K562 (cell line): Measurements from ENCODE around the gene SIK3.

Source experiments
- ARID2 ChIP-seq: fragments of 450-650 bp; IDR thresholded peaks from 2 replicates; pipeline ENCODE4 v1.6.1; 2017; ENCODE audit warnings: antibody characterized with exemption, mild to moderate bottlenecking
- CTCF ChIP-seq, 3 experiments: IDR thresholded peaks in 2 of 3; conservative IDR thresholded peaks in 1 of 3; 2 replicates each; pipeline ENCODE4 v1.5.1; 2011 to 2012; ENCODE audit warnings: low read length in 3 of 3, mild to moderate bottlenecking in 3 of 3, control low read depth in 2 of 3, improper control_type of control experiment in 1 of 3, inconsistent platforms in 1 of 3, low read depth in 1 of 3, mixed read lengths in 1 of 3, moderate library complexity in 1 of 3; ENCODE audit not compliant: insufficient read depth in 2 of 3
- MAZ ChIP-seq, 2 experiments: fragments of 450-650 bp in 1 of 2; sonication (generic) in 1 of 2; formaldehyde crosslinking; IDR thresholded peaks in 1 of 2; conservative IDR thresholded peaks in 1 of 2; 2 replicates each; pipeline versions ENCODE4 v1.4.0 to v1.5.0; 2020; ENCODE audit warnings: mild to moderate bottlenecking in 1 of 2, missing genetic modification reagents in 1 of 2
- MTA2 ChIP-seq: fragments of 450-650 bp; IDR thresholded peaks from 2 replicates; pipeline ENCODE4 v1.6.1; 2016; ENCODE audit warnings: low read depth
- MTF1 ChIP-seq: fragments of 250-450 bp; sonication (Bioruptor Pico); IDR thresholded peaks from 2 replicates; pipeline ENCODE4 v1.9.0; 2021; ENCODE audit warnings: moderate library complexity, mild to moderate bottlenecking, inconsistent platforms, borderline replicate concordance
- MYNN ChIP-seq, 2 experiments: sonication (generic); formaldehyde crosslinking in 1 of 2; IDR thresholded peaks; 2 replicates each; pipeline versions ENCODE4 v1.5.0 to v1.6.1; 2016 to 2020; ENCODE audit warnings: antibody characterized with exemption in 1 of 2, missing genetic modification reagents in 1 of 2
- OTX1 ChIP-seq: fragments of 450-650 bp; formaldehyde crosslinking; IDR thresholded peaks from 2 replicates; pipeline ENCODE4 v1.4.0; 2022; ENCODE audit warnings: mild to moderate bottlenecking
- PHF20 ChIP-seq: fragments of 450-650 bp; IDR thresholded peaks from 2 replicates; pipeline ENCODE4 v1.6.1; 2018; ENCODE audit not compliant: partially characterized antibody
- POLR2A ChIP-seq: fragments of 450-650 bp; conservative IDR thresholded peaks from 2 replicates; pipeline ENCODE4 v1.6.1; 2016
- TAF1 ChIP-seq: IDR thresholded peaks from 2 replicates; pipeline ENCODE4 v1.6.1; 2011; ENCODE audit warnings: mild to moderate bottlenecking, low read length, moderate library complexity; ENCODE audit not compliant: insufficient read depth, control insufficient read depth, severe bottlenecking; ENCODE audit errors: extremely low read depth
- ZNF274 ChIP-seq: IDR thresholded peaks from 2 replicates; pipeline ENCODE4 v1.6.1; 2011; ENCODE audit warnings: low read depth, mild to moderate bottlenecking, low read length, moderate library complexity, borderline replicate concordance
- ZNF695 ChIP-seq: fragments of 450-650 bp; formaldehyde crosslinking; IDR thresholded peaks from 2 replicates; pipeline ENCODE4 v1.4.0; 2020; ENCODE audit warnings: mild to moderate bottlenecking, moderate library complexity
- TF ChIP-seq, protein P1 (sequence below): fragments of 150-350 bp; IDR thresholded peaks from 2 replicates; pipeline ENCODE4 v1.6.1; 2014; ENCODE audit warnings: low read depth, mild to moderate bottlenecking, low read length, borderline replicate concordance
- TF ChIP-seq, protein P2 (sequence below): sonication (generic); formaldehyde crosslinking; IDR thresholded peaks from 2 replicates; pipeline ENCODE4 v1.8.0; 2023; ENCODE audit warnings: mild to moderate bottlenecking, missing genetic modification reagents

DNA sequence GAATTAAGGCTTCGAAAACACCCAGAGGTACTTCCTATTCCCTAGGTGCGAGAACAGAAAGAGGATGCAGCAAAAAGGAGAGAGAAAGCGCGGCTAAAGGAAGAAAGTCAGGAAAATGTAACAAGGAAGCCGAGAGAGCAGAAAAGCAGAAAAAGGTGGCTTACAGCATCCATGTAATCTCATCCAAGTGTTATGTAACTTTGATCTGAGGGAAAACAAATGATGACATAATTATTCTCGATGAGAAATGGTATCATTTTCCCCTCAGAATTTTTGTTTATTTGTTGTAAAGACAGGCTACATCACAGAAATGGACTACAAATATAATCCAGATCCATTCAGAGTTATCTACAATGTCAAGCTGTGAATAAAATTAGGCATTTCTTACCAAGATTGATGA, 191.7 kb downstream of the SIK3 start:
- TF ChIP-seq, protein P1, sequence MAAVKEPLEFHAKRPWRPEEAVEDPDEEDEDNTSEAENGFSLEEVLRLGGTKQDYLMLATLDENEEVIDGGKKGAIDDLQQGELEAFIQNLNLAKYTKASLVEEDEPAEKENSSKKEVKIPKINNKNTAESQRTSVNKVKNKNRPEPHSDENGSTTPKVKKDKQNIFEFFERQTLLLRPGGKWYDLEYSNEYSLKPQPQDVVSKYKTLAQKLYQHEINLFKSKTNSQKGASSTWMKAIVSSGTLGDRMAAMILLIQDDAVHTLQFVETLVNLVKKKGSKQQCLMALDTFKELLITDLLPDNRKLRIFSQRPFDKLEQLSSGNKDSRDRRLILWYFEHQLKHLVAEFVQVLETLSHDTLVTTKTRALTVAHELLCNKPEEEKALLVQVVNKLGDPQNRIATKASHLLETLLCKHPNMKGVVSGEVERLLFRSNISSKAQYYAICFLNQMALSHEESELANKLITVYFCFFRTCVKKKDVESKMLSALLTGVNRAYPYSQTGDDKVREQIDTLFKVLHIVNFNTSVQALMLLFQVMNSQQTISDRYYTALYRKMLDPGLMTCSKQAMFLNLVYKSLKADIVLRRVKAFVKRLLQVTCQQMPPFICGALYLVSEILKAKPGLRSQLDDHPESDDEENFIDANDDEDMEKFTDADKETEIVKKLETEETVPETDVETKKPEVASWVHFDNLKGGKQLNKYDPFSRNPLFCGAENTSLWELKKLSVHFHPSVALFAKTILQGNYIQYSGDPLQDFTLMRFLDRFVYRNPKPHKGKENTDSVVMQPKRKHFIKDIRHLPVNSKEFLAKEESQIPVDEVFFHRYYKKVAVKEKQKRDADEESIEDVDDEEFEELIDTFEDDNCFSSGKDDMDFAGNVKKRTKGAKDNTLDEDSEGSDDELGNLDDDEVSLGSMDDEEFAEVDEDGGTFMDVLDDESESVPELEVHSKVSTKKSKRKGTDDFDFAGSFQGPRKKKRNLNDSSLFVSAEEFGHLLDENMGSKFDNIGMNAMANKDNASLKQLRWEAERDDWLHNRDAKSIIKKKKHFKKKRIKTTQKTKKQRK: no peak
- no peak for TF ChIP-seq OTX1 (CRISPR knock-in tag)
- TF ChIP-seq ARID2: no peak
- no peak for TF ChIP-seq POLR2A
- no peak for TF ChIP-seq MAZ (CRISPR knock-in tag; conservative IDR thresholded peaks at IDR 0.05 in 1 of 2, IDR thresholded peaks at IDR 0.05 in 1 of 2)
- no peak for TF ChIP-seq MTA2
- TF ChIP-seq MYNN (IDR thresholded peaks at IDR 0.05): no peak
- TF ChIP-seq MYNN (CRISPR knock-in tag; IDR thresholded peaks at IDR 0.05): no peak
- TF ChIP-seq MTF1 (CRISPR knock-in tag): no peak
- no peak for TF ChIP-seq CTCF (IDR thresholded peaks at IDR 0.05 in 2 of 3, conservative IDR thresholded peaks at IDR 0.05 in 1 of 3; ENCODE audit: insufficient read depth in 2 of 3, low read depth in 1 of 3, low read length in 3 of 3)
- TF ChIP-seq PHF20: no peak
- TF ChIP-seq ZNF695: no peak
- TF ChIP-seq ZNF274: no peak
- TF ChIP-seq TAF1: no peak
- TF ChIP-seq, protein P2, sequence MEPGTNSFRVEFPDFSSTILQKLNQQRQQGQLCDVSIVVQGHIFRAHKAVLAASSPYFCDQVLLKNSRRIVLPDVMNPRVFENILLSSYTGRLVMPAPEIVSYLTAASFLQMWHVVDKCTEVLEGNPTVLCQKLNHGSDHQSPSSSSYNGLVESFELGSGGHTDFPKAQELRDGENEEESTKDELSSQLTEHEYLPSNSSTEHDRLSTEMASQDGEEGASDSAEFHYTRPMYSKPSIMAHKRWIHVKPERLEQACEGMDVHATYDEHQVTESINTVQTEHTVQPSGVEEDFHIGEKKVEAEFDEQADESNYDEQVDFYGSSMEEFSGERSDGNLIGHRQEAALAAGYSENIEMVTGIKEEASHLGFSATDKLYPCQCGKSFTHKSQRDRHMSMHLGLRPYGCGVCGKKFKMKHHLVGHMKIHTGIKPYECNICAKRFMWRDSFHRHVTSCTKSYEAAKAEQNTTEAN (CRISPR knock-in tag): no peak
